Gastrocnemius medialis (tissue), 4 donors: Measurements from ENCODE around the gene SPO11.

Experiments used
- POLR2A ChIP-seq, 2 donors: fragments of 450-650 bp; IDR thresholded peaks; one replicate each; pipeline ENCODE4 v1.6.1; 2017; ENCODE audit warnings: antibody characterized with exemption in 2 of 2, mild to moderate bottlenecking in 2 of 2, moderate library complexity in 2 of 2
- TF ChIP-seq, protein P1 (sequence below), 5 experiments: fragments of 450-650 bp in 3 of 5; fragments of 200-600 bp in 2 of 5; sonication (generic) in 2 of 5; IDR thresholded peaks in 4 of 5; conservative IDR thresholded peaks in 1 of 5; 1 replicate in 4 of 5; 2 replicates in 1 of 5; pipeline ENCODE4 v1.5.1; 2016 to 2019; ENCODE audit warnings: antibody characterized with exemption in 5 of 5, mild to moderate bottlenecking in 3 of 5, moderate library complexity in 3 of 5

DNA sequence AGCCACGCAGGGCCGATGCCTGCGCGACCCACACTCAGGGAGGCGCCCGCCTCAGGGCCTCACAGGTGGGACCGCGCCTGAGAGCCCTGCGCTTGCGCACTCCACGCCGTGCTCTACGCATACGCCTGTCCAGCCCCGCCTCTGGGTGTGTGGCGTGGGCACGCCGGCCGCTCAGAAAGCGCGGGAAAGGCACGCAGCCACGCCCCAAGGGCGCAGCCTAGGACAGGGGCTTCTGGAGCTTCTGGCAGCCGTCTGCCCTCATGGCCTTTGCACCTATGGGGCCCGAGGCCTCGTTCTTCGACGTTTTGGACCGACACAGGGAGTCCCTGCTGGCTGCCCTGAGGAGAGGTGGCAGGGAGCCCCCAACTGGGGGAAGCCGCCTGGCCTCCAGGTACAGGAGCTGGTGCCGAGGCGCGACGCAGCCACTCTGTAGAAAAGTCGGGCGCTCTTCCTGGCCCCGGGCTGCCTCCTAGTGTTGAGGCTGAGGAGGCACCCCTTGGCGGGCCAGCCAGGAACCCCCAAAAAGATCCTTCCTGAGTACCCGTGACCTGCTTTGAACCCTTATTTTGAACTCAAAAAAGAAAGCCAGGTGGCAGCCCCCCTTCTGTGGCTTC, at the start of gene SPO11:
- TF ChIP-seq, protein P1, sequence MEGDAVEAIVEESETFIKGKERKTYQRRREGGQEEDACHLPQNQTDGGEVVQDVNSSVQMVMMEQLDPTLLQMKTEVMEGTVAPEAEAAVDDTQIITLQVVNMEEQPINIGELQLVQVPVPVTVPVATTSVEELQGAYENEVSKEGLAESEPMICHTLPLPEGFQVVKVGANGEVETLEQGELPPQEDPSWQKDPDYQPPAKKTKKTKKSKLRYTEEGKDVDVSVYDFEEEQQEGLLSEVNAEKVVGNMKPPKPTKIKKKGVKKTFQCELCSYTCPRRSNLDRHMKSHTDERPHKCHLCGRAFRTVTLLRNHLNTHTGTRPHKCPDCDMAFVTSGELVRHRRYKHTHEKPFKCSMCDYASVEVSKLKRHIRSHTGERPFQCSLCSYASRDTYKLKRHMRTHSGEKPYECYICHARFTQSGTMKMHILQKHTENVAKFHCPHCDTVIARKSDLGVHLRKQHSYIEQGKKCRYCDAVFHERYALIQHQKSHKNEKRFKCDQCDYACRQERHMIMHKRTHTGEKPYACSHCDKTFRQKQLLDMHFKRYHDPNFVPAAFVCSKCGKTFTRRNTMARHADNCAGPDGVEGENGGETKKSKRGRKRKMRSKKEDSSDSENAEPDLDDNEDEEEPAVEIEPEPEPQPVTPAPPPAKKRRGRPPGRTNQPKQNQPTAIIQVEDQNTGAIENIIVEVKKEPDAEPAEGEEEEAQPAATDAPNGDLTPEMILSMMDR (IDR thresholded peaks at IDR 0.05 in 4 of 5, conservative IDR thresholded peaks at IDR 0.05 in 1 of 5): no peak
- no peak for TF ChIP-seq POLR2A (IDR thresholded peaks at IDR 0.05)
